Psoas muscle (tissue), 8 donors: Measurements from ENCODE around the gene GATD1. TPM values are rescaled to one million over a fixed set of nuclear protein-coding genes. Genes with fewer than 3 reads are reported as not detected.

Experiments
- ATAC-seq, 4 donors: fragments of 200-7000 bp; cut with Tn5 transposase; one replicate each; pipeline ENCODE4 v1.9.1; 2020; ENCODE audit warnings: moderate library complexity in 3 of 4, mild to moderate bottlenecking in 2 of 4
- DNase-seq, 2 donors: peaks; one replicate each; pipeline ENCODE4 v3.0.0-alpha.2; 2020
- H3K27ac ChIP-seq: fragments of 200-600 bp; one replicate; pipeline ENCODE4 v1.8.0; 2022
- H3K27me3 ChIP-seq, 3 donors: fragments of 200-600 bp in 1 of 3; one replicate each; pipeline versions ENCODE4 v1.6.1 to v1.8.0; 2013 to 2022; ENCODE audit warnings: low read length in 2 of 3, mild to moderate bottlenecking in 2 of 3, moderate library complexity in 1 of 3; ENCODE audit not compliant: insufficient read depth in 3 of 3
- H3K36me3 ChIP-seq, 2 donors: fragments of 200-600 bp in 1 of 2; one replicate each; pipeline versions ENCODE4 v1.6.1 to v1.8.0; 2013 to 2022; ENCODE audit warnings: low read depth in 1 of 2, mild to moderate bottlenecking in 1 of 2, moderate library complexity in 1 of 2; ENCODE audit not compliant: insufficient read depth in 1 of 2
- H3K4me1 ChIP-seq: fragments of 200-600 bp; one replicate; pipeline ENCODE4 v1.8.0; 2022
- H3K4me3 ChIP-seq: fragments of 200-600 bp; one replicate; pipeline ENCODE4 v1.8.0; 2022; ENCODE audit warnings: mild to moderate bottlenecking
- H3K9me3 ChIP-seq: fragments of 200-600 bp; one replicate; pipeline ENCODE4 v1.8.0; 2022
- CTCF ChIP-seq: fragments of 200-600 bp; IDR thresholded peaks from one replicate; pipeline ENCODE4 v1.8.0; 2022; ENCODE audit warnings: antibody characterized with exemption
- WGBS, 3 donors: extraction: QIAGEN DNeasy Blood & Tissue Kit; methylation state at CpG; one replicate each; pipeline versions ENCODE4 v1.1.6 to v1.1.7; 2013; 5-methylcytosine and 5-hydroxymethylcytosine counted together
- intact Hi-C, 2 donors: fragments of 100-400 bp; cut with DNase I; formaldehyde crosslinking; loops; one replicate each; pipeline versions ENCODE4 v1.11.0 to v1.14.2; 2022
- polyA plus RNA-seq, 3 donors: library from polyadenylated mRNA; stranded (reverse); fragments of 200-250 nt; gene quantifications; one replicate each; pipeline ENCODE4 v1.2.3, GENCODE V29; 2013
- total RNA-seq, 4 donors: library from RNA; stranded (reverse); fragmentation: NEBNext Ultra II Directional in 2 of 4; extraction: Animal tissue kit (Norgen Biotek cat#: 25700) in 2 of 4; gene quantifications; one replicate each; pipeline versions ENCODE4 v1.2.1 to v1.2.4, GENCODE V29; 2021 to 2023
- donor health status: healthy with polysubstance abuse.
- donor health status: DM: no; HTN: no; CAD: no; lungs with moderate emphysema.
- donor health status: Bipolar disorder and iron deficiency.
- donor health status: healthy.
- donor health status: DM: yes; HTN: yes; CAD: no.
- donor health status: DM: no; HTN: no; CAD: no.
- donor health status: DM: no; HTN: no; CAD: no.
- donor health status: DM: yes; HTN: yes; CAD: no.

Gene GATD1
- total and polyA plus RNA-seq, 7 donors, result 11.0 to 32.6 (median 20.9) TPM

GRCh38 chr11:727859-728748 lies 49.2 kb downstream of the GATD1 start:
- no peaks in the 10 kb centered on the region for H3K36me3 ChIP-seq
- H3K4me1 ChIP-seq, result peaks cover 11% of the 10 kb centered on the region
- H3K4me3 ChIP-seq, result no peak overlapping the region
- WGBS, 3 donors, result 23 to 26% (median 25%) methylated on average over 30 to 31 of the region's 31 CpGs
- DNase-seq, result peak; percentile 88 to 92
- no peaks in the 10 kb centered on the region for H3K9me3 ChIP-seq
- ATAC-seq, result peak; percentile 90 to 96 (median 94)
- intact Hi-C loops, result no loop called here
- peaks cover 0 to 40% (median 13%) of the 10 kb centered on the region in 3 donors for H3K27me3 ChIP-seq
- peak; percentile 97 for TF ChIP-seq CTCF
- peak overlapping the region; percentile 46 for H3K27ac ChIP-seq

DNA sequence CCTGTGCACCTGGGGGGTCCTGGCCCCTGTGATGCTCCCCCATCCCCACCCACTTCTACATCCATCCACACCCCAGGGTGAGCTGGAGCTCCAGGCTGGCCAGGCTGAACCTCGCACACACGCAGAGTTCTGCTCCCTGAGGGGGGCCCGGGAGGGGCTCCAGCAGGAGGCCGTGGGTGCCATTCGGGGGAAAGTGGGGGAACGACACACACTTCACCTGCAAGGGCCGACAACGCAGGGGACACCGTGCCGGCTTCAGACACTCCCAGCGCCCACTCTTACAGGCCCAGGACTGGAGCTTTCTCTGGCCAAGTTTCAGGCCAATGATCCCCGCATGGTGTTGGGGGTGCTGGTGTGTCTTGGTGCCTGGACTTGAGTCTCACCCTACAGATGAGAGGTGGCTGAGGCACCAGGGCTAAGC lies 50.0 kb downstream of the GATD1 start:
- Histone ChIP-seq H3K4me1 (peaks cover 11% of the 10 kb centered on the region), H3K9me3 (no peaks in the 10 kb centered on the region), H3K4me3 (no peak overlapping the region), H3K27me3 (peaks cover 0 to 46% (median 17%) of the 10 kb centered on the region in 3 donors), H3K27ac (peak overlapping the region; percentile 46), H3K36me3 (no peaks in the 10 kb centered on the region)
- intact Hi-C loops, result no loop called here
- ATAC-seq, result no peak
- TF ChIP-seq CTCF, result no peak
- 75 to 90% (median 90%) methylated on average over 12 of the region's 12 CpGs for WGBS, 3 donors
- DNase-seq, result no peak

DNA sequence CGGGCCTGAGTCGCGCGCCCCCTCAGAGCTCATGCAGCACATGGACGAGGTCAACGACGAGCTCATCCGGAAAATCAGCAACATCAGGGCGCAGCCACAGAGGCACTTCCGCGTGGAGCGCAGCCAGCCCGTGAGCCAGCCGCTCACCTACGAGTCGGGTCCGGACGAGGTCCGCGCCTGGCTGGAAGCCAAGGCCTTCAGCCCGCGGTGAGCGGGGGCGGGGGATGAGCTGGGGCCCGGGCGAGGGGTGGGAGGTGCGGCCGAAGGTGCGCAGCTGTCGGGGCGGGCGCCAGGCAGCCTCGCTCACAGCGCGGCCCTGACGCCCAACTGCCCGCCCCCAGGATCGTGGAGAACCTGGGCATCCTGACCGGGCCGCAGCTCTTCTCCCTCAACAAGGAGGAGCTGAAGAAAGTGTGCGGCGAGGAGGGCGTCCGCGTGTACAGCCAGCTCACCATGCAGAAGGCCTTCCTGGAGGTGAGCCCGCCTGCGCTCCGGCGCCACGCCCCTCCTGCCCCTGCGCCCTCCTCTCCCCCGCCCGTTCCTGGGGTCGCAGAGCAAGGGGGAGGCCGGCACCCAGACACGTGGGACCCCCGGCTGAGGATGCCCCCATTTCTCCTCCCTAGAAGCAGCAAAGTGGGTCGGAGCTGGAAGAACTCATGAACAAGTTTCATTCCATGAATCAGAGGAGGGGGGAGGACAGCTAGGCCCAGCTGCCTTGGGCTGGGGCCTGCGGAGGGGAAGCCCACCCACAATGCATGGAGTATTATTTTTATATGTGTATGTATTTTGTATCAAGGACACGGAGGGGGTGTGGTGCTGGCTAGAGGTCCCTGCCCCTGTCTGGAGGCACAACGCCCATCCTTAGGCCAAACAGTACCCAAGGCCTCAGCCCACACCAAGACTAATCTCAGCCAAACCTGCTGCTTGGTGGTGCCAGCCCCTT lies 50.7 kb downstream of the GATD1 start:
- DNase-seq (peak; percentile 47 to 64), ATAC-seq (no peak)
- Histone ChIP-seq H3K4me3 (peak overlapping the region; percentile 40), H3K27me3 (peaks cover 0 to 53% (median 24%) of the 10 kb centered on the region in 3 donors), H3K27ac (no peak overlapping the region), H3K4me1 (peaks cover 11% of the 10 kb centered on the region), H3K36me3 (no peaks in the 10 kb centered on the region), H3K9me3 (no peaks in the 10 kb centered on the region)
- WGBS, 3 donors, result 10 to 13% (median 13%) methylated on average over 47 to 61 of the region's 61 CpGs
- intact Hi-C loops, result no loop called here
- TF ChIP-seq CTCF, result no peak

DNA sequence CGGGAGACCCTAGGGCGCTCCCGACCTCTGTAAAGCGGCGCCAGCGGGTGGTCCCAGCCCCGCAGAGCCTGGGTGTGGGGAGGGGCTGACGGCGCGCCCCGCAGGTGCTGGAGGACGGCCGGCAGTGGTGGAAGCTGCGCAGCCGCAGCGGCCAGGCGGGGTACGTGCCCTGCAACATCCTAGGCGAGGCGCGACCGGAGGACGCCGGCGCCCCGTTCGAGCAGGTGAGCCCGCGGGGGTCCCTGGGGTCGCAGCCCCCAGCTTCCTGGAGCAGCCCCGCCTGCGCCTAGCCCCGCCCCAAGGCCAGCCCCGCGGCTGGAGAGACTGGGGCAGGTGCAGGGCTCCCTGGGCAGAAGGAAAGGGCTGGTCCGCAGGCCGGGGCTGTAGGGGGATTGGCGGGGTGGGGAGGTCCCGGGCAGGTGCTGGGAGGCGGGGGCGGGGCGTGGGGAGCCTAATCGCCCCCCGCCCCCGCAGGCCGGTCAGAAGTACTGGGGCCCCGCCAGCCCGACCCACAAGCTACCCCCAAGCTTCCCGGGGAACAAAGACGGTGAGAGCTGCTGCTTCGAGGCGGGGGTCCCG lies 51.6 kb downstream of the GATD1 start:
- no peak for ATAC-seq
- Histone ChIP-seq H3K4me1 (peaks cover 16% of the 10 kb centered on the region), H3K4me3 (peak overlapping the region; percentile 40), H3K9me3 (no peaks in the 10 kb centered on the region), H3K27me3 (peaks cover 0 to 61% (median 30%) of the 10 kb centered on the region in 3 donors), H3K36me3 (no peaks in the 10 kb centered on the region), H3K27ac (no peak overlapping the region)
- intact Hi-C loops, result loop anchor here in 1 of 2 donors (2.0 kb wide), 1 partner anchor 171 kb away; no protein-coding TSS in a partner anchor
- peak in 1 of 2 donors; percentile 19 for DNase-seq
- TF ChIP-seq CTCF, result no peak
- WGBS, 3 donors, result 2 to 4% (median 3%) methylated on average over 19 to 53 of the region's 53 CpGs
